Stimulated activated naive B cell treated with anti-CD40 and anti-IgM and Interleukin-4, amounts not matched to agents 10 μg/mL and 1 μg/mL and 100 μg/mL, for 72 hours (primary cell): ENCODE measurements around the gene OTUD5.

Source experiments
- ATAC-seq, 2 donors: fragments of 150-1000 bp; cut with Tn5 transposase; replicated peaks; 2 replicates each; pipeline ENCODE4 v1.10.0; 2021; ENCODE audit warnings: moderate library complexity in 1 of 2
- DNase-seq: peaks from one replicate; pipeline ENCODE4 v3.0.0; 2021
- H3K27ac Mint-ChIP-seq: one replicate; pipeline ENCODE4 v1.8.0; 2022; ENCODE audit warnings: mild to moderate bottlenecking, mixed read lengths
- H3K27me3 Mint-ChIP-seq, 2 donors: one replicate each; pipeline ENCODE4 v1.8.0; 2022; ENCODE audit warnings: mixed read lengths in 2 of 2
- H3K36me3 Mint-ChIP-seq, 2 donors: one replicate each; pipeline ENCODE4 v1.8.0; 2022; ENCODE audit warnings: mixed read lengths in 2 of 2, mild to moderate bottlenecking in 1 of 2
- H3K4me1 Mint-ChIP-seq, 2 donors: one replicate each; pipeline ENCODE4 v1.8.0; 2022; ENCODE audit warnings: mixed read lengths in 2 of 2, mild to moderate bottlenecking in 1 of 2
- H3K4me3 Mint-ChIP-seq, 2 donors: one replicate each; pipeline ENCODE4 v1.8.0; 2022; ENCODE audit warnings: mild to moderate bottlenecking in 2 of 2, mixed read lengths in 2 of 2, moderate library complexity in 1 of 2
- H3K9me3 Mint-ChIP-seq, 2 donors: one replicate each; pipeline ENCODE4 v1.8.0; 2022; ENCODE audit warnings: mixed read lengths in 2 of 2, mild to moderate bottlenecking in 1 of 2

Gene OTUD5

GRCh38 chrX:48937054-48937907 is 20.1 kb downstream of the OTUD5 start:
- Mint-ChIP-seq H3K4me1 (peaks cover 71 to 86% of the 10 kb centered on the region in 2 donors), H3K27me3 (no peaks in the 10 kb centered on the region), H3K27ac (peak overlapping the region; percentile 96), H3K4me3 (peak overlapping the region; percentile 75 to 78), H3K9me3 (no peaks in the 10 kb centered on the region), H3K36me3 (peaks cover 45 to 68% of the 10 kb centered on the region in 2 donors)
- peak; percentile 73 to 81 for ATAC-seq
- DNase-seq: peak; percentile 91

DNA sequence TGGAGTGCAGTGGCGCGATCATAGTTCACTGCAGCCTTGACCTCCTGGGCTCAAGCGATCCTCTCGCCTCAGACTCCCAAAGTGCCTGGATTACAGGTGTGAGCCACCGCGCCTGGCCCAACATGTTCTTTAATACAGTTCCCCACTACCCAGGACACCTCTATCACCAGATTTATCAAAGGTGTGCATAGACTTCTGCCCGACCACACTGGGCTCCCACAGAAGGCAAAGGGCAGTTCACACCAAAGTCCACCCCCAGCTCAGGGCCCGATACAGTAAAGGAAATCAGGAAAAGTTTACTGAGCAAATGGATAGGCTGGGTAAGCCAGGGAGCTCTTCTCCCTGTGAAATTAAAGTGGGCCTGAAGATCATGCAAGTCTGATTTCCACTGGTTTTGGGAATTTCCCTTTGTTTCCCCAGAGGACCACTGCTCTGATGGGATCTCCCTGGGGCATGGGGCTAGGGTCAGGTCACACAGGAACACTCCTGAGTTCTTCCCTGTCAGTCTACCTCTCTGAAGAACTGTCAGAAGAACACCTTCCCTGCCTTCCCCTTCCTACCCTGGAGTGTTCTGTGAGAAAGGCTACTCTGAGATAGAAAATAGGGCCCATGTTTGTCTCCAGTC is 20.9 kb downstream of the OTUD5 start:
- ATAC-seq (peak; percentile 2 to 6), DNase-seq (peak; percentile 54)
- no peaks in the 10 kb centered on the region for H3K27me3 Mint-ChIP-seq
- H3K4me1 Mint-ChIP-seq: peaks cover 64 to 79% of the 10 kb centered on the region in 2 donors
- peak overlapping the region; percentile 96 for H3K27ac Mint-ChIP-seq
- peak overlapping the region; percentile 75 to 78 for H3K4me3 Mint-ChIP-seq
- no peaks in the 10 kb centered on the region for H3K9me3 Mint-ChIP-seq
- H3K36me3 Mint-ChIP-seq: peaks cover 40 to 64% of the 10 kb centered on the region in 2 donors

DNA sequence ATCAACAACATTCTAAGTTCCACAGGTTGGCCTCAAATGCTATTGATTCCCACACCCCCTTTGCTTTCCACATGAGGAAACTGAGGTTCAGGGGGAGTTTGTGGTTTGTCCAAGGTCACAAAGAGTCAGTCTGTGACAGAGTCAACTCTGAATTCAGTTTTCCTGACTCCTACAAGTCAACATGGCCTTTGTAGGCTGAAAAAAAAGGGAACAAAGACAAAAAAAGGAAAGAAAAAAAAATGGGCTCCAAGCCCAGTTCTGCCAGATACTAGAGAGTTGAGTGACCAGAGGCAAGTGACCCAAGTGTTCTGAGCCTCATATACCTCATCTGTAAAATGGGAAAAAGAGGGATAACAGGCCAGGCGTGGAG is 22.1 kb downstream of the OTUD5 start:
- Mint-ChIP-seq H3K27ac (peak overlapping the region; percentile 96), H3K27me3 (no peaks in the 10 kb centered on the region), H3K4me3 (peak overlapping the region; percentile 51 to 64), H3K36me3 (peaks cover 33 to 59% of the 10 kb centered on the region in 2 donors), H3K4me1 (peaks cover 56 to 72% of the 10 kb centered on the region in 2 donors), H3K9me3 (no peaks in the 10 kb centered on the region)
- DNase-seq: no peak
- no peak for ATAC-seq

GRCh38 chrX:48934581-48935300 is 22.7 kb downstream of the OTUD5 start:
- DNase-seq: peak; percentile 50
- peak; percentile 2 to 4 for ATAC-seq
- no peaks in the 10 kb centered on the region for H3K27me3 Mint-ChIP-seq
- peak overlapping the region; percentile 51 to 64 for H3K4me3 Mint-ChIP-seq
- peak overlapping the region; percentile 96 for H3K27ac Mint-ChIP-seq
- H3K36me3 Mint-ChIP-seq: peaks cover 36 to 59% of the 10 kb centered on the region in 2 donors
- no peaks in the 10 kb centered on the region for H3K9me3 Mint-ChIP-seq
- peaks cover 54 to 67% of the 10 kb centered on the region in 2 donors for H3K4me1 Mint-ChIP-seq

DNA sequence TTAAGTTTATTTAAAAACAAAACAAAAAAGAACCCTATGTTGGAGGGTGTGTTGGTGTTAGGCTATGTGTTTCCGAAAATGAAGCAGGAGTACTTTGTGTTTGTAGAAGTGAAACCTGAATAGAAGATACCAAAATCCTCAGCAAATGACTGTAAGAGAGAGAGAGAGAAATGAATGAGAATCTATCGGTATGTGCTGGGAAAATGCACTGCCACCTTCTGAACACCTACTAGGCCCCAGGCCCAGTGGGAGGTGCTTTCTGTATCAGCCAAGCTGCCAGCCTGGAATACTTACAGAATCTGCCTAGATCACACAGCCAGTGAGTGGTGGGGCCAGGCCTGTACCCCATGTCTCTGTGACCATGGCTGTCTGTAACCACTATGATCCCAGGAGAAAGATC is 23.6 kb downstream of the OTUD5 start:
- peak overlapping the region; percentile 36 to 58 for H3K4me3 Mint-ChIP-seq
- H3K9me3 Mint-ChIP-seq: no peaks in the 10 kb centered on the region
- peaks cover 28 to 51% of the 10 kb centered on the region in 2 donors for H3K36me3 Mint-ChIP-seq
- peaks cover 44 to 57% of the 10 kb centered on the region in 2 donors for H3K4me1 Mint-ChIP-seq
- H3K27me3 Mint-ChIP-seq: no peaks in the 10 kb centered on the region
- H3K27ac Mint-ChIP-seq: peak overlapping the region; percentile 96
- peak; percentile 11 to 15 for ATAC-seq
- DNase-seq: no peak

GRCh38 chrX:48927736-48928382 is 29.5 kb downstream of the OTUD5 start:
- no peak for ATAC-seq
- peaks cover 23 to 24% of the 10 kb centered on the region in 2 donors for H3K4me1 Mint-ChIP-seq
- peak overlapping the region; percentile 59 for H3K27ac Mint-ChIP-seq
- peaks cover 16 to 25% of the 10 kb centered on the region in 2 donors for H3K36me3 Mint-ChIP-seq
- no peak overlapping the region for H3K4me3 Mint-ChIP-seq
- peaks cover 0 to under 1% of the 10 kb centered on the region in 2 donors for H3K27me3 Mint-ChIP-seq
- no peaks in the 10 kb centered on the region for H3K9me3 Mint-ChIP-seq
- no peak for DNase-seq

- H3K27me3 Mint-ChIP-seq: peaks cover 0 to 3% of the 10 kb centered on the region in 2 donors
- ATAC-seq (no peak), DNase-seq (no peak)
- H3K9me3 Mint-ChIP-seq: no peaks in the 10 kb centered on the region
- H3K36me3 Mint-ChIP-seq: peaks cover 16 to 26% of the 10 kb centered on the region in 2 donors
- H3K4me3 Mint-ChIP-seq: no peak overlapping the region
- peaks cover 22% of the 10 kb centered on the region in 2 donors for H3K4me1 Mint-ChIP-seq
- H3K27ac Mint-ChIP-seq: no peak overlapping the region
Measured at GRCh38 chrX:48927123-48927522, 30.3 kb downstream of the OTUD5 start.

GRCh38 chrX:48924270-48924669 is 33.1 kb downstream of the OTUD5 start:
- Mint-ChIP-seq H3K27ac (peak overlapping the region; percentile 15), H3K4me1 (peaks cover 35 to 39% of the 10 kb centered on the region in 2 donors), H3K4me3 (no peak overlapping the region), H3K9me3 (no peaks in the 10 kb centered on the region), H3K27me3 (peaks cover 0 to 3% of the 10 kb centered on the region in 2 donors), H3K36me3 (peaks cover 17 to 23% of the 10 kb centered on the region in 2 donors)
- no peak for ATAC-seq
- DNase-seq: no peak

DNA sequence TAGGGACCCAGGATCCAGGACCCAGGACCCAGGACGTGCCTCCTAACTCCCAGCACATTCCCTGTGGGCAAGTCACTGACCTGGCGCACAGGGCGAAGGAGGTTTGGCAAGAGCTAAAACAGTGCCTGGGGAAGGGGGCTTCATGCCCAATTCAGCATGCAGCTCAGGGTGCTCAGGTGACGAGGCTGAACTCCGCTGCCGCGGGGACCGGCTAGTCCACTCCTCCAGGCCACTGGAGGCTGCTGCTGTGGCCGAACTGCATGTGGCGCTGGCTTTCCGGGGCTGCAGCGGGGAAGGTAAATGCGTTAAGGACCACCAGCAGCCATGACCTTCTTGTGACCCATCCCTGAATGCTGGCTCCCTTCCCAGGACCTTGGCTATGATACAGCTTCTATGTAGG is 33.6 kb downstream of the OTUD5 start:
- Mint-ChIP-seq H3K27ac (no peak overlapping the region), H3K4me3 (no peak overlapping the region), H3K36me3 (peaks cover 17 to 23% of the 10 kb centered on the region in 2 donors), H3K9me3 (no peaks in the 10 kb centered on the region), H3K4me1 (peaks cover 35 to 41% of the 10 kb centered on the region in 2 donors), H3K27me3 (peaks cover 0 to 3% of the 10 kb centered on the region in 2 donors)
- ATAC-seq (no peak), DNase-seq (no peak)

GRCh38 chrX:48920718-48921104 is 36.7 kb downstream of the OTUD5 start:
- H3K9me3 Mint-ChIP-seq: no peaks in the 10 kb centered on the region
- peaks cover 0 to 3% of the 10 kb centered on the region in 2 donors for H3K27me3 Mint-ChIP-seq
- ATAC-seq (no peak), DNase-seq (no peak)
- H3K4me1 Mint-ChIP-seq: peaks cover 30 to 39% of the 10 kb centered on the region in 2 donors
- peak overlapping the region; percentile 96 for H3K27ac Mint-ChIP-seq
- no peak overlapping the region for H3K4me3 Mint-ChIP-seq
- peaks cover 34 to 35% of the 10 kb centered on the region in 2 donors for H3K36me3 Mint-ChIP-seq

GRCh38 chrX:48919947-48920717 is 37.3 kb downstream of the OTUD5 start:
- ATAC-seq: no peak
- H3K9me3 Mint-ChIP-seq: no peaks in the 10 kb centered on the region
- peaks cover 0 to 3% of the 10 kb centered on the region in 2 donors for H3K27me3 Mint-ChIP-seq
- H3K4me1 Mint-ChIP-seq: peaks cover 28 to 39% of the 10 kb centered on the region in 2 donors
- H3K36me3 Mint-ChIP-seq: peaks cover 31% of the 10 kb centered on the region in 2 donors
- H3K4me3 Mint-ChIP-seq: peak overlapping the region; percentile 85 to 90
- DNase-seq: no peak
- H3K27ac Mint-ChIP-seq: peak overlapping the region; percentile 96

GRCh38 chrX:48919360-48919841 is 38.0 kb downstream of the OTUD5 start:
- Mint-ChIP-seq H3K27ac (peak overlapping the region; percentile 96), H3K4me3 (peak overlapping the region; percentile 85 to 90), H3K27me3 (peaks cover 0 to 3% of the 10 kb centered on the region in 2 donors), H3K9me3 (no peaks in the 10 kb centered on the region), H3K4me1 (peaks cover 26 to 43% of the 10 kb centered on the region in 2 donors), H3K36me3 (peaks cover 30% of the 10 kb centered on the region in 2 donors)
- DNase-seq: peak; percentile 38
- ATAC-seq: peak; percentile 38 to 49
